IPS-NIHi7 (cell line): ENCODE data around the gene LYZL4.
A peak's percentile ranks its signal among the peaks of the same experiment; 100 is the strongest.

ENCODE experiments used
- DNase-seq: peaks from one replicate; pipeline ENCODE4 v3.0.0; 2012; ENCODE audit warnings: mixed read lengths; ENCODE audit errors: extremely low spot score

Gene LYZL4

GRCh38 chr3:42371776-42372175, 38.6 kb downstream of the LYZL4 start:
- no peak for DNase-seq

GRCh38 chr3:42369832-42370231, 40.6 kb downstream of the LYZL4 start:
- DNase-seq: peak; percentile 41

- DNase-seq: no peak
These were observed 41.1 kb downstream of the LYZL4 start for GRCh38 chr3:42369304-42369703.

- no peak for DNase-seq
These were observed 41.5 kb downstream of the LYZL4 start for GRCh38 chr3:42368861-42369260.

GRCh38 chr3:42367903-42368302, 42.5 kb downstream of the LYZL4 start:
- no peak for DNase-seq

- no peak for DNase-seq
These were observed 43.9 kb downstream of the LYZL4 start for GRCh38 chr3:42366550-42366949.

- DNase-seq: no peak
These were observed 53.1 kb downstream of the LYZL4 start for GRCh38 chr3:42357335-42357734.

GRCh38 chr3:42355612-42356011, 54.8 kb downstream of the LYZL4 start:
- no peak for DNase-seq

- no peak for DNase-seq
These were observed 56.8 kb downstream of the LYZL4 start for GRCh38 chr3:42353631-42354030.

GRCh38 chr3:42351207-42351606, 59.2 kb downstream of the LYZL4 start:
- DNase-seq: no peak

GRCh38 chr3:42349765-42350594, 60.4 kb downstream of the LYZL4 start:
- no peak for DNase-seq

GRCh38 chr3:42347928-42348327, 62.5 kb downstream of the LYZL4 start:
- DNase-seq: no peak
